WTC11 (cell line): ENCODE data around the gene FAM227B.

Experiments used
- CTCF ChIP-seq: fragments of 200-600 bp; IDR thresholded peaks from 2 replicates; pipeline ENCODE4 v1.8.0; 2022; ENCODE audit warnings: antibody characterized with exemption
- SP1 ChIP-seq: sonication (generic); formaldehyde crosslinking; conservative IDR thresholded peaks from 2 replicates; pipeline ENCODE4 v1.8.1; 2022; ENCODE audit warnings: missing genetic modification reagents

GRCh38 chr15:49492830-49493229 is 127.8 kb downstream of the FAM227B start:
- TF ChIP-seq SP1 (no peak), CTCF (no peak)
